Putamen (tissue), 1 donor: Measurements from ENCODE around the gene CLVS2.
A peak's percentile ranks its signal among the peaks of the same experiment; 100 is the strongest.

Experiments
- DNase-seq: peaks from one replicate; pipeline ENCODE4 v3.0.0-alpha.2; 2016; ENCODE audit warnings: low spot score

CLVS2 gene

GRCh38 chr6:122995921-122996793 is at the start of gene CLVS2:
CLVS2 (plus strand) TSS chr6:122996235; CDS start chr6:122997778, 1,543 bp downstream.
- DNase-seq = peak; percentile 58

GRCh38 chr6:122947355-122947754 is 48.7 kb upstream of the CLVS2 start:
- DNase-seq = no peak

- no peak for DNase-seq
These were observed 42.3 kb upstream of the CLVS2 start for GRCh38 chr6:122953766-122954165.

GRCh38 chr6:122956376-122956775 is 39.7 kb upstream of the CLVS2 start:
- DNase-seq = no peak

- DNase-seq = no peak
These were observed 33.9 kb upstream of the CLVS2 start for GRCh38 chr6:122962000-122962624.

- no peak for DNase-seq
These were observed 26.0 kb upstream of the CLVS2 start for GRCh38 chr6:122969999-122970533.

GRCh38 chr6:122977180-122977579 is 18.9 kb upstream of the CLVS2 start:
- DNase-seq = no peak

GRCh38 chr6:122984393-122984792 is 11.6 kb upstream of the CLVS2 start:
- DNase-seq = no peak

GRCh38 chr6:122994256-122994655 is 1.8 kb upstream of the CLVS2 start:
- no peak for DNase-seq

- DNase-seq = peak; percentile 43
These were observed 915 bp downstream of the CLVS2 start for GRCh38 chr6:122996794-122997505.

- DNase-seq = no peak
These were observed 1.6 kb downstream of the CLVS2 start for GRCh38 chr6:122997541-122998150.

GRCh38 chr6:122998403-122998975 is 2.5 kb downstream of the CLVS2 start:
- DNase-seq = no peak

GRCh38 chr6:123000244-123000770 is 4.3 kb downstream of the CLVS2 start:
- no peak for DNase-seq

GRCh38 chr6:123001540-123001939 is 5.5 kb downstream of the CLVS2 start:
- no peak for DNase-seq

GRCh38 chr6:123007885-123008284 is 11.8 kb downstream of the CLVS2 start:
- no peak for DNase-seq

GRCh38 chr6:123009059-123009458 is 13.0 kb downstream of the CLVS2 start:
- DNase-seq = no peak

GRCh38 chr6:123014835-123015234 is 18.8 kb downstream of the CLVS2 start:
- DNase-seq = no peak

- DNase-seq = peak; percentile 56
These were observed 20.5 kb downstream of the CLVS2 start for GRCh38 chr6:123016431-123017103.

- DNase-seq = peak; percentile 27
These were observed 21.2 kb downstream of the CLVS2 start for GRCh38 chr6:123017104-123017682.

GRCh38 chr6:123022975-123023374 is 26.9 kb downstream of the CLVS2 start:
- DNase-seq = no peak
